ENCODE data around the gene KSR1. TPM values are rescaled to one million over a fixed set of nuclear protein-coding genes. Genes with fewer than 3 reads are reported as not detected.

KSR1 gene
- total and polyA plus RNA-seq, 12 donors, result 16.0 to 50.4 (median 38.5) TPM

GRCh38 chr17:27603421-27603770, 147.1 kb downstream of the KSR1 start:
- Histone ChIP-seq H3K36me3 (replicated peaks in 1 of 2) (peaks cover 0 to 38% of the 10 kb centered on the region in 2 donors), H3K9me3 (replicated peaks in 1 of 3) (no peaks in the 10 kb centered on the region), H3K4me3 (no peak overlapping the region), H3K27me3 (no peaks in the 10 kb centered on the region), H3K4me1 (replicated peaks in 1 of 2) (peaks cover 0 to 6% of the 10 kb centered on the region in 2 donors), H3K27ac (no peak overlapping the region)
- 67 to 91% (median 84%) methylated on average over 1 to 2 of the region's 2 CpGs for WGBS, 4 donors
- intact Hi-C loops (cut with DNase I), result loop anchor here (2.0 to 10.0 kb wide), 4 partner anchors 47 to 369 kb away; no protein-coding TSS in a partner anchor
- DNase-seq, result no peak
- TF ChIP-seq, protein P1, sequence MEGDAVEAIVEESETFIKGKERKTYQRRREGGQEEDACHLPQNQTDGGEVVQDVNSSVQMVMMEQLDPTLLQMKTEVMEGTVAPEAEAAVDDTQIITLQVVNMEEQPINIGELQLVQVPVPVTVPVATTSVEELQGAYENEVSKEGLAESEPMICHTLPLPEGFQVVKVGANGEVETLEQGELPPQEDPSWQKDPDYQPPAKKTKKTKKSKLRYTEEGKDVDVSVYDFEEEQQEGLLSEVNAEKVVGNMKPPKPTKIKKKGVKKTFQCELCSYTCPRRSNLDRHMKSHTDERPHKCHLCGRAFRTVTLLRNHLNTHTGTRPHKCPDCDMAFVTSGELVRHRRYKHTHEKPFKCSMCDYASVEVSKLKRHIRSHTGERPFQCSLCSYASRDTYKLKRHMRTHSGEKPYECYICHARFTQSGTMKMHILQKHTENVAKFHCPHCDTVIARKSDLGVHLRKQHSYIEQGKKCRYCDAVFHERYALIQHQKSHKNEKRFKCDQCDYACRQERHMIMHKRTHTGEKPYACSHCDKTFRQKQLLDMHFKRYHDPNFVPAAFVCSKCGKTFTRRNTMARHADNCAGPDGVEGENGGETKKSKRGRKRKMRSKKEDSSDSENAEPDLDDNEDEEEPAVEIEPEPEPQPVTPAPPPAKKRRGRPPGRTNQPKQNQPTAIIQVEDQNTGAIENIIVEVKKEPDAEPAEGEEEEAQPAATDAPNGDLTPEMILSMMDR (IDR thresholded peaks at IDR 0.05), result no peak
- TF ChIP-seq POLR2A (IDR thresholded peaks at IDR 0.05), result no peak

- peaks cover 0 to 6% of the 10 kb centered on the region in 2 donors for H3K4me1 ChIP-seq (replicated peaks in 1 of 2)
- 84 to 91% (median 87%) methylated on average over 19 to 22 of the region's 22 CpGs for WGBS, 4 donors
- no peaks in the 10 kb centered on the region for H3K9me3 ChIP-seq (replicated peaks in 1 of 3)
- intact Hi-C loops (cut with DNase I), result loop anchor here (2.0 to 10.0 kb wide), 4 partner anchors 47 to 369 kb away; no protein-coding TSS in a partner anchor
- H3K4me3 ChIP-seq, result no peak overlapping the region
- no peak for TF ChIP-seq POLR2A (IDR thresholded peaks at IDR 0.05)
- TF ChIP-seq, protein P1 (IDR thresholded peaks at IDR 0.05), result no peak
- peaks cover 0 to 42% of the 10 kb centered on the region in 2 donors for H3K36me3 ChIP-seq (replicated peaks in 1 of 2)
- H3K27me3 ChIP-seq, result no peaks in the 10 kb centered on the region
- DNase-seq, result no peak
- H3K27ac ChIP-seq, result no peak overlapping the region
Observed at GRCh38 chr17:27603880-27604794, 147.9 kb downstream of the KSR1 start.

- no peaks in the 10 kb centered on the region for H3K27me3 ChIP-seq
- DNase-seq, result no peak
- peaks cover 0 to 48% of the 10 kb centered on the region in 2 donors for H3K36me3 ChIP-seq (replicated peaks in 1 of 2)
- H3K4me3 ChIP-seq, result no peak overlapping the region
- H3K4me1 ChIP-seq (replicated peaks in 1 of 2), result peaks cover 0 to 15% of the 10 kb centered on the region in 2 donors
- TF ChIP-seq, protein P1 (IDR thresholded peaks at IDR 0.05), result no peak
- no peak for TF ChIP-seq POLR2A (IDR thresholded peaks at IDR 0.05)
- WGBS, 4 donors, result 93 to 100% (median 95%) methylated on average over 4 to 25 of the region's 25 CpGs
- intact Hi-C loops (cut with DNase I), result loop anchor here in 1 of 2 donors (10.0 kb wide), 2 partner anchors 251 to 371 kb away; no protein-coding TSS in a partner anchor
- H3K9me3 ChIP-seq (replicated peaks in 1 of 3), result no peaks in the 10 kb centered on the region
- no peak overlapping the region for H3K27ac ChIP-seq
Observed at GRCh38 chr17:27605409-27605808, 149.2 kb downstream of the KSR1 start.

DNA sequence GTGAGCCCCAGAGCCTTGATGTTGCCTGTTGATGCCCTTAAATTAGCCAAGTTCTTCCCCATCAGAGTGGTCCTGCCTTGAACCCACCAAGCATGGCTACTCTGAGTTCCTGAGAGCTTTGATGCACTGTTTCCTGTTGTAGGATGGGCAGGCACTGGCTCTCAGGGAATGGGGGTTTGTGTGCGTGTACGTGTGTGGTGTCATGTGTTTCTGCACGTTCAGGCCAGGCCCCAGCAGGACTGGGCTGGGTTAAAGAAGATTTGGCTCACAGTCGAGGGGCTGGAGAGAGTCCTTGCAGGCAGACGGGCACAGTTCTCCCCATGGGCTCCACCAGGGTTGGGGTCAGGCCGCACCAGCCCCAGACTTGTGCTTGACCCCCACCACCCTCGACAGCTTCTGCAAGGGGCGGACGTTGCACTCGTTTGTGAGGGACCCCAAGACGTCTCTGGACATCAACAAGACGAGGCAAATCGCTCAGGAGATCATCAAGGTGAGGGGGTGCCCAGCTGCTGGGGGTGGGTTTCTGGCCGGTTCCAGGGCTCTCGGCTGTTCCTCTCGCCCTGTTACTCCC, 151.4 kb downstream of the KSR1 start:
- Histone ChIP-seq H3K27ac (no peak overlapping the region), H3K27me3 (no peaks in the 10 kb centered on the region), H3K36me3 (replicated peaks in 1 of 2) (peaks cover 0 to 63% of the 10 kb centered on the region in 2 donors), H3K4me1 (replicated peaks in 1 of 2) (peaks cover 12 to 29% of the 10 kb centered on the region in 2 donors), H3K9me3 (replicated peaks in 1 of 3) (no peaks in the 10 kb centered on the region), H3K4me3 (no peak overlapping the region)
- intact Hi-C loops (cut with DNase I), result loop anchor here in 1 of 2 donors (10.0 kb wide), 2 partner anchors 253 to 373 kb away; no protein-coding TSS in a partner anchor
- WGBS, 4 donors, result 90 to 91% (median 91%) methylated on average over 2 to 16 of the region's 16 CpGs
- no peak for DNase-seq
- TF ChIP-seq, protein P1 (IDR thresholded peaks at IDR 0.05), result no peak
- TF ChIP-seq POLR2A (IDR thresholded peaks at IDR 0.05), result no peak
